Activated T-cell treated with anti-CD3 and anti-CD28 coated beads, Interleukin-2, amount 50 U/mL, for 24 hours (primary cell): ENCODE results near the gene HEATR5B.
A peak's percentile ranks its signal among the peaks of the same experiment; 100 is the strongest.
"Not testable (repeated sequence)": the region's sequence is repeated elsewhere in the genome, so short reads cannot be mapped to it uniquely, and the experiment has no call there.

Experiments used
- DNase-seq: peaks from one replicate; pipeline ENCODE4 v3.0.0-alpha.2; 2020
- H3K27ac Mint-ChIP-seq: 2 replicates; pipeline ENCODE4 v1.8.0; 2020; ENCODE audit warnings: mild to moderate bottlenecking, mixed read lengths
- H3K27me3 Mint-ChIP-seq: 2 replicates; pipeline ENCODE4 v1.8.0; 2020; ENCODE audit warnings: mixed read lengths
- H3K36me3 Mint-ChIP-seq: 2 replicates; pipeline ENCODE4 v1.8.0; 2020; ENCODE audit warnings: low read depth, mixed read lengths
- H3K4me1 Mint-ChIP-seq: 2 replicates; pipeline ENCODE4 v1.8.0; 2020; ENCODE audit warnings: low read depth, mixed read lengths
- H3K4me3 Mint-ChIP-seq: 2 replicates; pipeline ENCODE4 v1.8.0; 2020; ENCODE audit warnings: mild to moderate bottlenecking, moderate library complexity, mixed read lengths
- H3K9me3 Mint-ChIP-seq: 2 replicates; pipeline ENCODE4 v1.8.0; 2020; ENCODE audit warnings: mixed read lengths

The HEATR5B gene

GRCh38 chr2:36979007-36979406 lies 105.2 kb downstream of the HEATR5B start:
- not testable (repeated sequence) for H3K27me3 Mint-ChIP-seq, H3K4me1 Mint-ChIP-seq, H3K4me3 Mint-ChIP-seq, H3K9me3 Mint-ChIP-seq, H3K27ac Mint-ChIP-seq, DNase-seq
- peaks cover 31% of the 10 kb centered on the region for H3K36me3 Mint-ChIP-seq

GRCh38 chr2:36976065-36976464 lies 108.1 kb downstream of the HEATR5B start:
- Mint-ChIP-seq H3K4me3 (no peak overlapping the region), H3K36me3 (peaks cover 27% of the 10 kb centered on the region), H3K27me3 (no peaks in the 10 kb centered on the region), H3K4me1 (no peaks in the 10 kb centered on the region), H3K27ac (no peak overlapping the region), H3K9me3 (no peaks in the 10 kb centered on the region)
- no peak for DNase-seq

- Mint-ChIP-seq H3K9me3 (no peaks in the 10 kb centered on the region), H3K27me3 (no peaks in the 10 kb centered on the region), H3K36me3 (peaks cover 21% of the 10 kb centered on the region), H3K27ac (no peak overlapping the region), H3K4me1 (no peaks in the 10 kb centered on the region), H3K4me3 (no peak overlapping the region)
- no peak for DNase-seq
Observed at GRCh38 chr2:36975306-36975705, 108.9 kb downstream of the HEATR5B start.

- no peaks in the 10 kb centered on the region for H3K27me3 Mint-ChIP-seq
- H3K36me3 Mint-ChIP-seq: peaks cover 4% of the 10 kb centered on the region
- no peaks in the 10 kb centered on the region for H3K9me3 Mint-ChIP-seq
- no peak for DNase-seq
- no peak overlapping the region for H3K27ac Mint-ChIP-seq
- H3K4me3 Mint-ChIP-seq: no peak overlapping the region
- H3K4me1 Mint-ChIP-seq: peaks cover 2% of the 10 kb centered on the region
Observed at GRCh38 chr2:36973320-36973719, 110.9 kb downstream of the HEATR5B start.

- peaks cover 15% of the 10 kb centered on the region for H3K4me1 Mint-ChIP-seq
- no peak overlapping the region for H3K27ac Mint-ChIP-seq
- H3K4me3 Mint-ChIP-seq: no peak overlapping the region
- DNase-seq: no peak
- H3K27me3 Mint-ChIP-seq: no peaks in the 10 kb centered on the region
- H3K9me3 Mint-ChIP-seq: no peaks in the 10 kb centered on the region
- H3K36me3 Mint-ChIP-seq: peaks cover under 1% of the 10 kb centered on the region
Observed at GRCh38 chr2:36971990-36972389, 112.2 kb downstream of the HEATR5B start.

DNA sequence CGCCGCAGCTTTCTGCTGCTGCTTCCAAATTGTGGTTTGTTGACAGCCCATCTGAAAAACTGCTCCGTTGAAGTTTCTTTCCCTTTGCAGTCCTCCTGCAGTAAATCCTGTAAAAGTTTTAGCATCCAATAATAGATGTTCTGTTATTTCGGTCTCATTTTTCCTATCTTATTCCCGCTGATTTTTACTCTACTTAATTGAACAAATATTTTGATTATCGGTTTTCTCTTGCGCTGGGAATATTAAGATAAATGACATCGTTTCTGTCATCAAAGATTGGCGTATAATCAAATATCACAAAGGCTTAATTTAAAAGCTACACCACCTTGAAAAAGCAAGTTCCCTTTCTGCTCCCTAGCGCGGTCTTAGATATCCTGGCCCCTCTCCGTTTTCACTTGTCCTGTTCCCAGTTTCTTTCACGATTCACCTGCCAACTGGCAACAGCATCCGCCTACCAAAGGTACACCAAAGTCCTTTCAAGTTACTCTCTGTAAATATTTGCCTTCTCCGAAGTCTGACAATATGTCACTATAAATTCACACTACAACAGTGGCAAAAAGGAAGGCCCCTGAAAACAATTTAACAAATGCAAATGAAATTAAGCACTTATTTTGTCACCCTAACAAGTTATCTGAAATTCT lies 116.8 kb downstream of the HEATR5B start:
- H3K27me3 Mint-ChIP-seq: no peaks in the 10 kb centered on the region
- peak overlapping the region; percentile 94 for H3K4me3 Mint-ChIP-seq
- peaks cover 12% of the 10 kb centered on the region for H3K36me3 Mint-ChIP-seq
- peaks cover 43% of the 10 kb centered on the region for H3K4me1 Mint-ChIP-seq
- DNase-seq: no peak
- no peaks in the 10 kb centered on the region for H3K9me3 Mint-ChIP-seq
- peak overlapping the region; percentile 96 for H3K27ac Mint-ChIP-seq

- peaks cover 49% of the 10 kb centered on the region for H3K4me1 Mint-ChIP-seq
- H3K36me3 Mint-ChIP-seq: peaks cover 12% of the 10 kb centered on the region
- H3K27me3 Mint-ChIP-seq: no peaks in the 10 kb centered on the region
- peak within 1 kb of the TSS; percentile 96 for H3K27ac Mint-ChIP-seq
- peak within 1 kb of the TSS; percentile 94 for H3K4me3 Mint-ChIP-seq
- DNase-seq: peak; percentile 99
- no peaks in the 10 kb centered on the region for H3K9me3 Mint-ChIP-seq
Observed at GRCh38 chr2:36966370-36967235, 117.6 kb downstream of the HEATR5B start, which contains the start of gene STRN. TSS of gene STRN (minus strand) at chr2:36966536. CDS start at chr2:36966463, 73 bp downstream.

- H3K27ac Mint-ChIP-seq: peak overlapping the region; percentile 93
- peak; percentile 61 for DNase-seq
- H3K9me3 Mint-ChIP-seq: no peaks in the 10 kb centered on the region
- H3K36me3 Mint-ChIP-seq: peaks cover 12% of the 10 kb centered on the region
- H3K27me3 Mint-ChIP-seq: no peaks in the 10 kb centered on the region
- H3K4me3 Mint-ChIP-seq: peak overlapping the region; percentile 94
- H3K4me1 Mint-ChIP-seq: peaks cover 53% of the 10 kb centered on the region
Observed at GRCh38 chr2:36965751-36966369, 118.3 kb downstream of the HEATR5B start.

GRCh38 chr2:36965206-36965605 lies 119.0 kb downstream of the HEATR5B start:
- no peaks in the 10 kb centered on the region for H3K27me3 Mint-ChIP-seq
- H3K27ac Mint-ChIP-seq: peak overlapping the region; percentile 93
- peak overlapping the region; percentile 94 for H3K4me3 Mint-ChIP-seq
- peaks cover 12% of the 10 kb centered on the region for H3K36me3 Mint-ChIP-seq
- H3K4me1 Mint-ChIP-seq: peaks cover 58% of the 10 kb centered on the region
- H3K9me3 Mint-ChIP-seq: no peaks in the 10 kb centered on the region
- no peak for DNase-seq

DNA sequence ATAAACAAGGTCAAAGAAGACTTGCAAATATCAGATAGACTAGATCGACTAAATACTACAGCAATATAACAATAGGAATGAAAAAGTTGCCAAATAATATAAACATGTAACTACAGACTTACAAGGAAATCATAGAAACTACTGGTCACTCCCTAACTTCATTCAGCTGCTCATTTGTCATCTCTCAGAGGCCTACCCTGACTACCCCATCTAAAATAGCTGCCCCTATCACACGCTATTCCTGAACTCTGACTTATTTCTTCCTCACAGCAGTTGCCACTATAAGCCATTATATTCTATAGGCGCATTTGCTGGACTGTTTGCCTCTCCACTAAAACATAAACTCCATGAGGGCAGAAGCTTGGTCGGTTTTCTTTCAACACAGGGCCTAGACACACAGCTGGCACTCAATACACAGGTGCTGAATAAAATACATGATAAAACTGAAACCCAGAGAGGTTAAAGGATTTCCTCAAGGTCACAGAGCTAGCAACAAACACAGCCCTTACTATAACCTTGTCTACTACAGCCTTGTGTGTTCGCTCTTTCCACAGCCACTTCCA lies 119.6 kb downstream of the HEATR5B start:
- Mint-ChIP-seq H3K4me3 (peak overlapping the region; percentile 94), H3K4me1 (peaks cover 63% of the 10 kb centered on the region), H3K36me3 (peaks cover 12% of the 10 kb centered on the region), H3K27ac (peak overlapping the region; percentile 93), H3K9me3 (no peaks in the 10 kb centered on the region), H3K27me3 (no peaks in the 10 kb centered on the region)
- no peak for DNase-seq

GRCh38 chr2:36963734-36964133 lies 120.4 kb downstream of the HEATR5B start:
- Mint-ChIP-seq H3K27me3 (no peaks in the 10 kb centered on the region), H3K9me3 (no peaks in the 10 kb centered on the region), H3K36me3 (peaks cover 14% of the 10 kb centered on the region), H3K27ac (no peak overlapping the region), H3K4me1 (peaks cover 71% of the 10 kb centered on the region), H3K4me3 (no peak overlapping the region)
- no peak for DNase-seq

DNA sequence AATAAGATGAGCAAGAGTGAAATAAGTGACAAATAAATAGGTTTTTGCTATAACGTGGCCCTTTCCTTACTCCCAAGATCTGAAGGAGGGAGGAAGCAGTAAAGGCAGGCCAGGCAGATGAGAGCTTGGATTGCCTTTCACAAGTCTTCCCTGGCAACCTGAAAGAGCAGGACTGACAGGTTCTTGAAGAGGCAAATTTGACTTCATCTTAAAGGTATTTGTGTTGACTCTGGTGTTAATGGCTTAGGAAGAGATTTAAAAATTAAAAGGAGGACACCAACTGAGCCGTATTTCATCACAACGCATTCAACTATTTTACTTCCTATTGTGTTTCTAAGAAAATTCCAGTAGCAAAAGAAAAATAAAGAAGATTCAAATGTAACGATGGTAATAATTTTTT lies 121.1 kb downstream of the HEATR5B start:
- DNase-seq: no peak
- Mint-ChIP-seq H3K4me1 (peaks cover 74% of the 10 kb centered on the region), H3K4me3 (no peak overlapping the region), H3K27ac (no peak overlapping the region), H3K9me3 (no peaks in the 10 kb centered on the region), H3K27me3 (no peaks in the 10 kb centered on the region), H3K36me3 (peaks cover 20% of the 10 kb centered on the region)

- Mint-ChIP-seq H3K4me3 (no peak overlapping the region), H3K27me3 (no peaks in the 10 kb centered on the region), H3K9me3 (no peaks in the 10 kb centered on the region), H3K4me1 (peaks cover 74% of the 10 kb centered on the region), H3K27ac (no peak overlapping the region), H3K36me3 (peaks cover 20% of the 10 kb centered on the region)
- DNase-seq: no peak
Observed at GRCh38 chr2:36960773-36961172, 123.4 kb downstream of the HEATR5B start.

GRCh38 chr2:36960005-36960675 lies 124.0 kb downstream of the HEATR5B start:
- no peaks in the 10 kb centered on the region for H3K27me3 Mint-ChIP-seq
- DNase-seq: no peak

More at GRCh38 chr2:36960005-36960675, 124.0 kb downstream of the HEATR5B start:
- peaks cover 73% of the 10 kb centered on the region for H3K4me1 Mint-ChIP-seq
- no peaks in the 10 kb centered on the region for H3K9me3 Mint-ChIP-seq
- no peak overlapping the region for H3K4me3 Mint-ChIP-seq
- peak overlapping the region; percentile 23 for H3K27ac Mint-ChIP-seq
- peaks cover 14% of the 10 kb centered on the region for H3K36me3 Mint-ChIP-seq
